Stimulated activated effector memory CD8-positive, alpha-beta T cell treated with anti-CD3 and anti-CD28 coated beads, Interleukin-12 subunit alpha, Interleukin-12 subunit beta, amount 100 ng/mL, for 72 hours (primary cell): ENCODE data around the gene INHA.

Source experiments
- ATAC-seq: fragments of 150-1000 bp; cut with Tn5 transposase; 2 replicates; pipeline ENCODE4 v1.10.0; 2021
- DNase-seq, 2 donors: peaks; one replicate each; pipeline ENCODE4 v3.0.0; 2021 to 2022; ENCODE audit warnings: low spot score in 2 of 2
- H3K27ac Mint-ChIP-seq: one replicate; pipeline ENCODE4 v1.8.0; 2022; ENCODE audit warnings: mild to moderate bottlenecking, mixed read lengths
- H3K36me3 Mint-ChIP-seq: one replicate; pipeline ENCODE4 v1.8.0; 2022; ENCODE audit warnings: mild to moderate bottlenecking, mixed read lengths
- H3K4me1 Mint-ChIP-seq: one replicate; pipeline ENCODE4 v1.8.0; 2022; ENCODE audit warnings: mixed read lengths
- H3K4me3 Mint-ChIP-seq: one replicate; pipeline ENCODE4 v1.8.0; 2022; ENCODE audit warnings: mild to moderate bottlenecking, mixed read lengths
- H3K9me3 Mint-ChIP-seq: one replicate; pipeline ENCODE4 v1.8.0; 2022; ENCODE audit warnings: mixed read lengths

INHA gene

DNA sequence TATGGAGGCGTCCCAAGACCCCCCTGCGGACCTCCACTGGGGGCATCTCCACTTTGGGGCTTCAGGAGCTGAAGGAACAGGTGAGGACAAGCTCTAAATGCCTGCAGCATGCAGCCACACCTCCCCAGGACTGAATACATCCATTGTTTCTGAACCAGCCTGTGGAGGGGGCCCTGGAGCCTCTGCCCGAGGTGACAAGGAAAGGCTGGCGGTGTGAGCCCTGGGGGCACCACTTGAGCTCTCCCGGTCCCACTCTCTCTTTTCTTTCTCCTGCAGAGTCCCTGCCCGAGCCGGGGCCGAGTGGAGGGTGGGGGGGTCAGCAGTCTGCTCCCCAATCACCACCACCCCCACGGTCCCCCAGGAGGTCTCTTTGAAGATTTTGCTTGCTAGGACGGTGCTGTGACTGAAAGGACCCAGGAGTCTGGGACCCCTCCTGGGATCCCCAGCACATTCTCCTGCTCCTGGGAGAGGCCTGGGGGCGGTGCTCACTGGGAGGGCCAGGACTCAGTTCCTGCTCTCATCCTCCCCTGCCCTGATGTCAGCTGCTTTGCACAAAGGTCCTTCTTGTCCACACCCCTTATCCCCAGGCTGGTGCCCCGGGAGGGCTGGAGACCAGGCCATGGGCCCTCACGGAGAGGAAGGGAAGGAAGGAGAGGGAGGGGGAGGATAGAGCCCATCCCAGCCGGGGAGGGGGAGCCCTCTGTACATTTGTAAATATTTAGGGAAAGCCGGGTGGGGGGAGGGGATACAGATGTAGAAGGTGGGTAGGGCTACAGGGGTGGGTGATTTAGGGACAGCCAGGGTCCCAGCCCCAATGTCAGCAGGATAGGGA is 34.2 kb upstream of the INHA start:
- H3K4me1 Mint-ChIP-seq = peaks cover 17% of the 10 kb centered on the region
- DNase-seq (no peak), ATAC-seq (no peak)
- no peak overlapping the region for H3K4me3 Mint-ChIP-seq
- H3K27ac Mint-ChIP-seq = peak overlapping the region; percentile 20
- H3K9me3 Mint-ChIP-seq = no peaks in the 10 kb centered on the region
- H3K36me3 Mint-ChIP-seq = peaks cover 27% of the 10 kb centered on the region

DNA sequence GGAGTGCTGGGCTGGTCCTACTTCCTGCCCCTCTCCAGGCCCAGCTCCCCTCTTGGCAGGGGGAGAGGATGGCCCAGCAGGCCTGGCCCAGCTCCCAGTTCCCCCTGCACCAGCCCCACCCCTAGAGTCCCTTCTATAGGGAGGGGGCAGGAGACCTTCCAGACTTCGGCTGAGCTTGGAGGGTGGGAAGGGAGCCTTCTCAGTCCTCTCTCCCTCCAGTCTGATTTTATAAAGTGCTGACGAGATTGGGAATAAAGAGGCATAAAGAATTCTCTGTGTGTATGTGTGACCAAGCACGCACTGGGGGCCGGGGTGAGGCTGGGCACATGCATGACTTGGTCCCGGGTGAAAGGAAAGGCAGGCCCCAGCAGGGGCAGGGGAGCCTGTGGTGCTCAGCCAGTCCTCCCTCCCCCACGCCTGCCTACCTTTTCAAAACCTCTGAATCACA is 33.6 kb upstream of the INHA start:
- Mint-ChIP-seq H3K9me3 (no peaks in the 10 kb centered on the region), H3K4me3 (no peak overlapping the region), H3K36me3 (peaks cover 27% of the 10 kb centered on the region), H3K4me1 (peaks cover 18% of the 10 kb centered on the region), H3K27ac (peak overlapping the region; percentile 20)
- DNase-seq (no peak), ATAC-seq (no peak)

DNA sequence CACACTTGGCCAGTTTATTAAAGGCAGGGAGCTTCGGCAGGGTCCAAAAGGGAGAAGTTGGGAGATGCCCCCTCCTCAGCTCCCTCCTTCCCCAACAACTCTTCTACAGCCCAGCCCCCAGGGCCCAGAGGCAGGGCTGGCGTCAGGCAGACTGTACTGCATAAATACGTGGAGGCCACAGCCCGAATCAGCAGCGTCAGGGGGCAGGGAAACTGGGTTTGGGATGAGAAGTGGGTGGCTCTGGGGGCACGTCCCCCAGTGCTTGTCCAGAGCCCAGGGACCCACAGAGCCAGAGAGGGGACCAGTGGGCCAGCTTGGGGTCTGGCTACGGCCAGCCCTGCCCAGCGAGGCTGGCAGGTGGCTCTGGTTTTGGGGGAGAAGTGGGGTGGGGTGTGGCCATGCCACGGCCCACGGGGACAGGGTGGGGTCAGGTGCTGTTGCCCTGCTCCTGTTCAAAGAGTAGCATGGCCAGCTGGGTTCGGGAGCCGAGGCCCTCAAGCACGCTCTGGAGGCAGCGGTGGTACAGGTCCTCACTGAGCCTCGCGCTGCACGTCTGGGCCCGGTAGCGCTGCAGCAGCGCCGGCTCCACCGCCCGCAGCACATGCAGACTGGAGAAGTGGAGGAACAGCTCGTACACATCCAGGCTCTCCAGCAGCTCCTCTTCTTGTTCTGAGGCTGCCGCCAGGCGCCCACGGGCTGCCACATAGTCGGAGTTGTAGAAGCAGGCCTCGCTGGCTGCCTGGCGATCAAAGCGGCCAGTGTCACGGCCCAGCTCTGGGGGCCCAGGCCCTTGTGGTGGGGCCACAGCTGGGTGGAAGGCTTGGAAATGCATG is 32.9 kb upstream of the INHA start:
- peaks cover 19% of the 10 kb centered on the region for H3K4me1 Mint-ChIP-seq
- no peaks in the 10 kb centered on the region for H3K9me3 Mint-ChIP-seq
- no peak overlapping the region for H3K4me3 Mint-ChIP-seq
- peaks cover 27% of the 10 kb centered on the region for H3K36me3 Mint-ChIP-seq
- no peak for ATAC-seq
- no peak for DNase-seq
- no peak overlapping the region for H3K27ac Mint-ChIP-seq

DNA sequence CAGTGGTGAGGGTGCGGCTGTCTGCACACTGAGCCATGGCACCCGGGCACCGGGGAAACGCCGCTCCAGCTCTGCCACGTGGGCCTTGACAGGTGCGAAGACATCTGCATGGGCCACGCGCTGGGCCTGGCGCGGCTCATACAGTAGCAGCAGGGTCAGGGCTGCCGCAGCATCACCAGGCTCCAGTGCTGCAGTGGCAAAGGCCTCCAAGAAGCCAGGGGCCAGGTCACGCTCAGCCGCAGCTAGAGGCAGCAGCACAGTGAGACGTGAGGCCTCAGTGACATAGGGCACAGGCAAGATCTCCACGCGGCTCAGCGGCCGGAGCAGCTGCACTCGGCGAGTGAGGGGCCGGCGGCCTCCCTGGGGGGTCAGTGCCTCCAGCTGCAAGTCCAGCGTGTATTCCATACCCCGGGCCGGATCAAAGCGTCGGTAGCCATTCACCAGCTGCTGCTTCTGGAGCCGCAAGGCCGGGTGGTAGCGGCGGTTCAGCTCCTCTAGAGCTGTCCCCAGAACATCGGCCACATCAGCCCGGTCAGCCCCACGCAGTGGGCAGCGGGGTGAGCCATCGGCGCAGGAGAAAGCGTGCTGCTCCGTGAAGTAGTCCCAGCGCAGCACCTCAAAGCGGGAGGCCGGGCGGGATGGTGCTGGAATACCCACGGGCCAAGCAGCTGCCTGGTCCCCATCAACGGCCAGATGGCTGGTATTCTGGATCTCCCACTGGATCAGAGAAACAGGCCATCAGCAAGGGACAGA is 32.0 kb upstream of the INHA start:
- Mint-ChIP-seq H3K4me3 (no peak overlapping the region), H3K4me1 (peaks cover 29% of the 10 kb centered on the region), H3K27ac (no peak overlapping the region), H3K9me3 (no peaks in the 10 kb centered on the region), H3K36me3 (peaks cover 33% of the 10 kb centered on the region)
- no peak for DNase-seq
- ATAC-seq = no peak

DNA sequence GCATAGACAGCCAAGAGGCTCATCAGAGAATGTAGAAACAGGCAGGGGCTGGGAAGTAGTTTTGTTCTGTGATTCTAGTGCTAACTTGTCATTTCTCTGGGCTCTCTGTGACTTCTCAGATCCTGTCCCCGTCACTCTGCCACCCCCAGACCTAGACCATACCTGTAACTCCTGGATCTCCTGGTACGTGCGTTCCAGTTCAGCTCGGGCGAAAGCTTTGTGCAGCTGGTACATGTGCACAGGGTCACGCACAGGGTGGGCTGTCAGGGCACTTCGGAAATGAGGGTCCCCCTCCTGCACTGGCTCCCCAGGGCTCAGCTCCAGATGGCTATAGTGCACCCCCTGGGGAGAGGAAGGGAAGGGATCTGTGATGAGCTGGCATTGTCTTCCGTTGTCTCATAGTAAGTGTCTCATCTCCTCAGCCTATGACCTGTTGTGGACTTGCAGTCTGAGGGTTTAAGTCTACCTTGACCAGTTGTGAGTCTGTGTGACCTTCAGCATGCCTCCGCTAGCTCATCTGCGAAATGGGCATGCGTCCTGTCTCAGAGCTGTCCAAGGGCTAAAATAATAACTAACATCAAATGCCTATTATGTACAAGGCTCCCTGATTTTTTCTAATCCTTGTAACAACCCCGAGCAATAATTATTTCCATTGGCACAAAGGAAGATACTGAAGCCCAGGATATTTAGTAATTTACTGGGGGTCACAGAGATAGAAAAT is 31.2 kb upstream of the INHA start:
- ATAC-seq = no peak
- no peak for DNase-seq
- Mint-ChIP-seq H3K36me3 (peaks cover 33% of the 10 kb centered on the region), H3K9me3 (no peaks in the 10 kb centered on the region), H3K4me3 (peak overlapping the region; percentile 88), H3K27ac (no peak overlapping the region), H3K4me1 (peaks cover 29% of the 10 kb centered on the region)

DNA sequence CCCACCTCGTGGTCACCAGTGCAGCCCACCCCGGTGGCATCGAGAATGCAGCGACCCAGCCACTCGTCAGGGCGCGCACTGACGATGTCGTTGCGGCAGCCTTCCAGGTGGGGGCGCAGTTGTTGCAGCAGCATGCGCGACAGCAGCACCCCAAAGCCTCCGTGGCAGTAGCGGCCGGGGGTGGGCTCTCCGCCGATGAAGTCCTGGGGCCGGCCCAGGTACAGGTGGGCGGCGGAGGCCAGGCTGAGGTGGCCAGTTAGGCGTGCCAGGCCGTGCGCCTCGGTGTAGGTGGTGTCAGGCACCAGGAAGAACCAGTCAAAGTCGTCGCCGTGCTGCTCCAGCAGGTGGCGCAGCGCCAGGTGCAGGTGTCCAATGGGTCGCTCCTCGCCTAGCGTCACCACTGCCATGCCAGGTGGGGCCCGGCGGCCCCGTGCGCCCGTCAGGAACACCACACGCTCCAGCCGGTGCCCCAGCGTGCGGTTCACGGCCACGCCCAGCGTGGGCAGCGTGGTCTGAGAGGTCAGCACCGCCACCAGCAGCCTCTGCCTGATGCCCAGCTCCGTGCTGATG is 30.4 kb upstream of the INHA start:
- no peak overlapping the region for H3K27ac Mint-ChIP-seq
- H3K4me3 Mint-ChIP-seq = peak overlapping the region; percentile 88
- peaks cover 33% of the 10 kb centered on the region for H3K36me3 Mint-ChIP-seq
- H3K4me1 Mint-ChIP-seq = peaks cover 29% of the 10 kb centered on the region
- peak; percentile 63 for ATAC-seq
- no peaks in the 10 kb centered on the region for H3K9me3 Mint-ChIP-seq
- DNase-seq = peak; percentile 85 to 96

DNA sequence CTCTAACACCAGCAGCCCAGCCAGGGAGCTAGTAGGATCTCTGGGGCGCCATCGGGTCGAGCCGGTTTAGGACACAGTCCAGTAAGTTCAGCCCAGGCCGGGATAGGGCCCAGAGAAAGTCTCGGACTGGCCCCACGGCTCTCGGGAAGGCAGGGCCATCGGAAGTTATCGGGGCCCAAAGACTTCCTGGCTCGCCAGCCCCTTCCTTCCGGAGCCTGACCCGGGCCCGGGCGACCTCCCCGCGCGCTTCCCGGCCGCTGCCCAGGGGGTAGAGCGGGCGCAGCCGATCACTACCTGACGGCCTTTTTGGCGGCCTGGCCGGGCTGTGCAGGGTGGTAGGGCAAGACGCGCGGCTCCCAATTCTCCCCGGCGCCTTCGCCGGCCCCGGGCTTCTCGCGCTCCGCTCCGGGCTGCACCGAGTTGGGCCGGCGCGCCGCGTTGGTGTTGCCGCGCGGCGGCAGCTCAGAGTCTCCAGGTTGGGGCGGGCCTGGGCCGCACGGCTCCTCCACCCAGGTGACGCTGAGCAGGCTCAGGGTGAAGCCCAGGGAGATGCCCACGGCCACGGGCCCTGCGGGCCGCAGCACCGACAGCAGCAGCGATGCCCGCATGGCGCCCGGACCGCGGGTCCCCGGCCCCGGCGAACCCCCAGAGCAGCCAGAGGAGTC is 29.0 kb upstream of the INHA start:
- Mint-ChIP-seq H3K4me3 (peak overlapping the region; percentile 88), H3K9me3 (no peaks in the 10 kb centered on the region), H3K4me1 (peaks cover 29% of the 10 kb centered on the region), H3K27ac (no peak overlapping the region), H3K36me3 (peaks cover 33% of the 10 kb centered on the region)
- peak; percentile 65 for ATAC-seq
- DNase-seq = peak in 1 of 2 donors; percentile 59

DNA sequence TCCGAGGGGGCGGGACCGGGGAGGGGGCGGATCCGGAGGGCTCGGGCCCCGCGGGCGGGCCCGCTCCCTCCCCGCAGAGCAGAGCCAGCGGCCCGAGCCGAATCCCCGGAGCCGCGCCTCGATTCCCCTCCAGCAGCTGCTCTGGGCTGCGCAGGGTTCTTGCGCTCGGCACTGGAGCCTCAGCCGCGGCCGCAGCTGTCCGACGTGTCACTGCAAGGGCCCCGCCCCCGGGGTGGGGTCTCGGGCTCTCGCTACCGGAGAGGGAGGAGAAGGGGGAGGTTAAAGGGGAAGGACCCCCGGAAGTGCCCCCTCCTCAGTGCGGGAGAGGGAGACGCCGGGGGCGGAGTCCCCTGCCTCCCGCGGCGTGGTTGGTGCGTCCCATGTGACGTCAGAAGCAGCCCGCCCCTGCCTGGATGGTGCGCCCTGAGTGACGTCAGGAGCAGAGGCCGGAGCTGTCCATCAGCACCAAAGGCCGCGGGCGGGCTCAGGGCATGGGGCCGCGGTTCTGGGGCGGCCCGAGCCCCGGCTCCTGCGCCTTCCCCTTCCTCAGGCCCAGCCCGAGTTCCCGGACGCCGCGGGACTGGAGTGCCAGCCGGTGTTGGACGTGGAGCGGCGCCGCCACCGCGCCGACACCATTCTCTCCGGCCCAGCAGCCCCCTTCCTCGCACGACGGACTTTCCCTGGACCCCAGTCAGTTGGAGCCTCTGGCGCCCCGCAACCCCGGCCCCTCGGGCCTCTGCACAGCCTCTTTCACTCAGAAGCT is 28.3 kb upstream of the INHA start, which contains the start of the genes CHPF and TMEM198:
Gene CHPF (minus strand): TSS at position 214 of the 763 bp plus-strand sequence. CDS start 271 bp downstream, outside the sequence.
Gene TMEM198 (plus strand): TSS at position 433 of the 763 bp plus-strand sequence. CDS start 700 bp downstream, outside the sequence.
- Mint-ChIP-seq H3K36me3 (peaks cover 29% of the 10 kb centered on the region), H3K4me3 (peak within 1 kb of the TSS; percentile 88), H3K4me1 (peaks cover 29% of the 10 kb centered on the region), H3K9me3 (no peaks in the 10 kb centered on the region), H3K27ac (peak within 1 kb of the TSS; percentile 59)
- DNase-seq = peak; percentile 90 to 97
- peak; percentile 85 for ATAC-seq

DNA sequence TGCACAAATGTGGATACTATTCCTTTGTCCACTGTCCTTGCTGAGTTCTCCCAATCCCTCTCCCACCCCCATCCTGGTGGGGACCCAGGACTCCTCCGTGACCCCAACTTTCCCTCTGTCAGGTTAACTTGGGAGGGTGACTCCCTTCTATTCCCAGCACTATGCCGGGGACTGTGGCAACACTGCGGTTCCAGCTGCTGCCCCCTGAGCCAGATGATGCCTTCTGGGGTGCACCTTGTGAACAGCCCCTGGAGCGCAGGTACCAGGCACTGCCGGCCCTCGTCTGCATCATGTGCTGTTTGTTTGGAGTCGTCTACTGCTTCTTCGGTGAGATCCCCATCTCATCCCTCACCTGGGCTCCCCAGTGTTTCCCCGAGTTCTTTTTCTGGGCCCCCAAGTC is 27.5 kb upstream of the INHA start:
- Mint-ChIP-seq H3K36me3 (peaks cover 22% of the 10 kb centered on the region), H3K4me3 (peak overlapping the region; percentile 88), H3K27ac (peak overlapping the region; percentile 59), H3K9me3 (no peaks in the 10 kb centered on the region), H3K4me1 (peaks cover 29% of the 10 kb centered on the region)
- ATAC-seq = no peak
- no peak for DNase-seq

DNA sequence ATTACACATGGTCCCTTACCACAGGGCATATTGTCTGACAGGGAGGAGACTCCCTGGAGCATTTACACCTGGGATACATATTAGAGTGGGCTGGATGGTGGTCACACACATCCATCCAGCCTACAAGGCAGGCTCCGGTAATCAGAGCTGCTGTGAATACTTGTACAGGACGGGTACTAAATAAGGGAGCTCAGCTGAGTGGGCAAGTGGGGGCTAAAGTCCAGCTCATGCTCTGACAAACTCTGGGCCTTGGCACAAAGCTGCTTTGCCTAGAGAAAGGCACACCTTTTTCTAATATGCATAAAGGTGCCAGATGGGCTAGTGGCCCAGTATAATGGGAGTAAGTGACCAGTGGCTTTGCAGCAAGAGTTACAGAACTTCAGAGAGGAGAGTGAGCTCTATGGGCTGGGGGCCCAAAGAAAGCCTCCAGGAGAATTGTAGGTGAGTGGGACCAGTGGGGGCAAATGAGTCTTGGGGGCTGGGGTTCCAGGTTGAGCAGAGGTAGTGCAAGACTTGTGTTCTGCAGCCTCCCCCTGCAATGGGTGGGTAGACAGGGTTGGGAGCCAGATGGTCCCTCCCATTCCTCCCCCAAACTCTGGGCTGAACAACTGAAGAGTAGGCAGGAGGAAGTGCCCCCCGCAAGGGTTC is 26.7 kb upstream of the INHA start:
- H3K27ac Mint-ChIP-seq = no peak overlapping the region
- H3K36me3 Mint-ChIP-seq = peaks cover 16% of the 10 kb centered on the region
- H3K9me3 Mint-ChIP-seq = no peaks in the 10 kb centered on the region
- H3K4me3 Mint-ChIP-seq = peak overlapping the region; percentile 88
- DNase-seq = no peak
- no peak for ATAC-seq
- H3K4me1 Mint-ChIP-seq = peaks cover 29% of the 10 kb centered on the region

DNA sequence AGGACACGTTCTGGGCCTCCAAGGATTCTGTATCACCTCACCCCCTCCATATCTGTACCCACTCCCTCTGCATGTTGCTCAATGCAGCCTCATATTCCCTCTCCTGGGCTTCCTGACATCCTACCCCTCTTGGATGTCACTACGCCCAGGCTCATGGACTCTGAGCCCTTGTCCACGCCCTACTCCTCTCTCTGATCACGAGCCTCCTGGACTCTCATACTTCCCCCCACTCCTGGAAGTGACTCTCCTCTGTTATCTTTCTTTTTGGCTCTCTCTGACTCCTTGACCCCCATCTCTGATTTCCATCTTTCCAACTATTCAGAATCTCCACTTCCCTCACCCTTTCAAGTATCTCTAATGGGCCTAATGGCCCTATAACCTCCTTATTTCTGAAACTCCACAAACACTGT is 26.2 kb upstream of the INHA start:
- Mint-ChIP-seq H3K4me1 (peaks cover 32% of the 10 kb centered on the region), H3K36me3 (peaks cover 13% of the 10 kb centered on the region), H3K27ac (no peak overlapping the region), H3K4me3 (no peak overlapping the region), H3K9me3 (no peaks in the 10 kb centered on the region)
- DNase-seq (no peak), ATAC-seq (no peak)

DNA sequence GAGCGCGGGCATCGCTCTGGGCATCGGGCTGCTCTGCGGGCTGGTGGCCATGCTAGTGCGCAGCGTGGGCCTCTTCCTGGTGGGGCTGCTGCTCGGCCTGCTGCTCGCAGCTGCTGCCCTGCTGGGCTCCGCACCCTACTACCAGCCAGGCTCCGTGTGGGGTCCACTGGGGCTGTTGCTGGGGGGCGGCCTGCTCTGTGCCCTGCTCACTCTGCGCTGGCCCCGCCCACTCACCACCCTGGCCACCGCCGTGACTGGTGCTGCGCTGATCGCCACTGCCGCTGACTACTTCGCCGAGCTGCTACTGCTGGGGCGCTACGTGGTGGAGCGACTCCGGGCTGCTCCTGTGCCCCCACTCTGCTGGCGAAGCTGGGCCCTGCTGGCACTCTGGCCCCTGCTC is 24.5 kb upstream of the INHA start:
- DNase-seq (no peak), ATAC-seq (no peak)
- Mint-ChIP-seq H3K9me3 (no peaks in the 10 kb centered on the region), H3K36me3 (peaks cover 6% of the 10 kb centered on the region), H3K27ac (no peak overlapping the region), H3K4me3 (no peak overlapping the region), H3K4me1 (peaks cover 27% of the 10 kb centered on the region)

DNA sequence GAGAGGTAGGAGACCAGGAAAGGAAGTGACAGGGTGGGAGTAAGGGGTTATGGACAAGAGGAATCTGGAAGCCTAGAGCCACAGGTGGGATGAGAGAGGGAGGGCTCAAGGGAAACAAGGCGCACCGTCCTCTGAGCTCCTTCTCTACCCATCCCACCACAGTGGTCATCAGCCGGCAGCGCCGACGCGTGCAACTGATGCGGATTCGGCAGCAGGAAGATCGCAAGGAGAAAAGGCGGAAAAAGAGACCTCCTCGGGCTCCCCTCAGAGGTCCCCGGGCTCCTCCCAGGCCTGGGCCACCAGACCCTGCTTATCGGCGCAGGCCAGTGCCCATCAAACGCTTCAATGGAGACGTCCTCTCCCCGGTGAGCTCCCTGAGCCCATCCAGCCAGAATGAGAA is 23.1 kb upstream of the INHA start:
- DNase-seq = no peak
- ATAC-seq = no peak
- no peaks in the 10 kb centered on the region for H3K9me3 Mint-ChIP-seq
- no peak overlapping the region for H3K4me3 Mint-ChIP-seq
- no peak overlapping the region for H3K27ac Mint-ChIP-seq
- H3K4me1 Mint-ChIP-seq = peaks cover 24% of the 10 kb centered on the region
- peaks cover 6% of the 10 kb centered on the region for H3K36me3 Mint-ChIP-seq
